Ovary (tissue), 3 donors: ENCODE measurements around the gene GPR152.

Source experiments
- EP300 ChIP-seq: sonication (generic); formaldehyde crosslinking; IDR thresholded peaks from one replicate; pipeline ENCODE4 v1.6.1; 2017; ENCODE audit warnings: antibody characterized with exemption
- POLR2A ChIP-seq: fragments of 450-650 bp; IDR thresholded peaks from one replicate; pipeline ENCODE4 v1.6.1; 2017; ENCODE audit warnings: antibody characterized with exemption, mild to moderate bottlenecking, moderate library complexity
- TF ChIP-seq, protein P1 (sequence below), 3 donors: fragments of 450-650 bp in 2 of 3; fragments of 200-600 bp in 1 of 3; IDR thresholded peaks; one replicate each; pipeline versions ENCODE4 v1.5.1 to v1.8.0; 2016 to 2022; ENCODE audit warnings: antibody characterized with exemption in 3 of 3, mild to moderate bottlenecking in 1 of 3
- donor health status: DM: no; HTN: no; CAD: no.

DNA sequence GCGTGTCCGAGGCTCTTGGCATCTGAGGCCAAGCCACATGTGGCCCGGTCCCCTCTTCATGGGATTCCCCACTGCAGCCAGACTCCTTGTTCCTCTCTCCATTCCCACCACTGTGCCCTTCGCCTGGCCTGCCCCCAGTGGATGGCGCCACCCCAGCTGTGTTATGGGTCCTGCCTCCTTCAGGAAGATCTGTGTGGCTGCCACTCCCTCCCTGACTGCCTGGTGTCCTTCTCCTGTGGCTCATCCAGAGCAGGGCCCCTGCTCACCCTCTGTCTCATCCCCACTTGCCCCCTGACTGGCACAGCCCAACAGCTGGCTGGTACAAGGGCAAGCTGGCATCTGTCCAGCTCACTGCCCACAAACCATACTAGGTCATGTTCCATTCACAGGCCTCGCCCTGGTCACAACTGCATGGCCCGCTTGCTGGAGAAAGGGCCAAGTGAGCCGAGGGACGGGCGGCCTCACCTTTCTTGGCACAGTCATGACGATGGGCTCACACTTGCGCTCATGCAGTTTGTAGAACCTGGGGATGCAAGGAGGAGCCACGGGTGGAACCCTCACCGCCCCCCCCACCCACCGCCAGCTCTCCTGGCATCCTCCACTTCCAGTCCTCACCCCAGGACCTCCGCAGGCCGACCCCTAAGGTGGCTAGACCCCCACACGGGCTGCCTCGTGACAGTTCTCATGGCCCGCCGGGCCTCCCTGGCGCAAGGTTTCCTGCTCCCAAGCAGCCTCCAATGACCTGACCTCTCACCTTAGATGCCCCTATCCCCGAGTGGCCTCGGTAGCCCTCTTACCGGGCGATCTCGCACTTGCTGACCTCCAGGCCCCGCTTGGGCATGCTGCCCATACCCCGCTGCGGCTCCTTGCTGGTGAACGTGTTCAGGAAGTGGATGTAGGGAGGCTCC, 13.0 kb downstream of the GPR152 start:
- TF ChIP-seq, protein P1, sequence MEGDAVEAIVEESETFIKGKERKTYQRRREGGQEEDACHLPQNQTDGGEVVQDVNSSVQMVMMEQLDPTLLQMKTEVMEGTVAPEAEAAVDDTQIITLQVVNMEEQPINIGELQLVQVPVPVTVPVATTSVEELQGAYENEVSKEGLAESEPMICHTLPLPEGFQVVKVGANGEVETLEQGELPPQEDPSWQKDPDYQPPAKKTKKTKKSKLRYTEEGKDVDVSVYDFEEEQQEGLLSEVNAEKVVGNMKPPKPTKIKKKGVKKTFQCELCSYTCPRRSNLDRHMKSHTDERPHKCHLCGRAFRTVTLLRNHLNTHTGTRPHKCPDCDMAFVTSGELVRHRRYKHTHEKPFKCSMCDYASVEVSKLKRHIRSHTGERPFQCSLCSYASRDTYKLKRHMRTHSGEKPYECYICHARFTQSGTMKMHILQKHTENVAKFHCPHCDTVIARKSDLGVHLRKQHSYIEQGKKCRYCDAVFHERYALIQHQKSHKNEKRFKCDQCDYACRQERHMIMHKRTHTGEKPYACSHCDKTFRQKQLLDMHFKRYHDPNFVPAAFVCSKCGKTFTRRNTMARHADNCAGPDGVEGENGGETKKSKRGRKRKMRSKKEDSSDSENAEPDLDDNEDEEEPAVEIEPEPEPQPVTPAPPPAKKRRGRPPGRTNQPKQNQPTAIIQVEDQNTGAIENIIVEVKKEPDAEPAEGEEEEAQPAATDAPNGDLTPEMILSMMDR (IDR thresholded peaks at IDR 0.05), result no peak
- TF ChIP-seq POLR2A (no peak), EP300 (no peak)
